Measurements from ENCODE around the gene LYPD6B. TPM values are rescaled to one million over a fixed set of nuclear protein-coding genes. Genes with fewer than 3 reads are reported as not detected.

LYPD6B gene
- total and polyA plus RNA-seq, 8 donors = 0.79 to 35.8 (median 24.6) TPM

DNA sequence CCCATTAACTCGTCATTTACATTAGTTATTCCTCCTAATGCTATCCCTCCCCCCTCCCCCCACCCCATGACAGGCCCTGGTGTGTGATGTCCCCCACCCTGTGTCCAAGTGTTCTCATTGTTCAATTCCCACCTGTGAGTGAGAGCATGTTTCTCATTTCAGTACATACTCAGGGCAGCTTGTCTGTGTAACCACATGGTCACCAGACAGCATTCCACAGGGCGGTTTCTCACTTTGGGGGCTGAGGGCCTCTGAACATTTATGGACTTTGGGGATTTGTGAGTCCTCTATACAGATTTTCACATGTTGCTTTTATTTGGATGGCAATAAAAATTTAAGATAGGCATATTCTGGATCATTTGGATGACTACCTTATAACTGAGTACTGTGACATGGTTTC is 84.0 kb downstream of the LYPD6B start:
- intact Hi-C loops (cut with DNase I) = no loop called here
- Histone ChIP-seq H3K4me1 (no peaks in the 10 kb centered on the region), H3K9me3 (no peaks in the 10 kb centered on the region), H3K27me3 (no peaks in the 10 kb centered on the region), H3K4me3 (no peak overlapping the region), H3K36me3 (no peaks in the 10 kb centered on the region), H3K27ac (no peak overlapping the region)
- TF ChIP-seq, protein P1, sequence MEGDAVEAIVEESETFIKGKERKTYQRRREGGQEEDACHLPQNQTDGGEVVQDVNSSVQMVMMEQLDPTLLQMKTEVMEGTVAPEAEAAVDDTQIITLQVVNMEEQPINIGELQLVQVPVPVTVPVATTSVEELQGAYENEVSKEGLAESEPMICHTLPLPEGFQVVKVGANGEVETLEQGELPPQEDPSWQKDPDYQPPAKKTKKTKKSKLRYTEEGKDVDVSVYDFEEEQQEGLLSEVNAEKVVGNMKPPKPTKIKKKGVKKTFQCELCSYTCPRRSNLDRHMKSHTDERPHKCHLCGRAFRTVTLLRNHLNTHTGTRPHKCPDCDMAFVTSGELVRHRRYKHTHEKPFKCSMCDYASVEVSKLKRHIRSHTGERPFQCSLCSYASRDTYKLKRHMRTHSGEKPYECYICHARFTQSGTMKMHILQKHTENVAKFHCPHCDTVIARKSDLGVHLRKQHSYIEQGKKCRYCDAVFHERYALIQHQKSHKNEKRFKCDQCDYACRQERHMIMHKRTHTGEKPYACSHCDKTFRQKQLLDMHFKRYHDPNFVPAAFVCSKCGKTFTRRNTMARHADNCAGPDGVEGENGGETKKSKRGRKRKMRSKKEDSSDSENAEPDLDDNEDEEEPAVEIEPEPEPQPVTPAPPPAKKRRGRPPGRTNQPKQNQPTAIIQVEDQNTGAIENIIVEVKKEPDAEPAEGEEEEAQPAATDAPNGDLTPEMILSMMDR (IDR thresholded peaks at IDR 0.05) = no peak
- DNase-seq (peak in 1 of 4 donors; percentile 43), ATAC-seq (no peak)

DNA sequence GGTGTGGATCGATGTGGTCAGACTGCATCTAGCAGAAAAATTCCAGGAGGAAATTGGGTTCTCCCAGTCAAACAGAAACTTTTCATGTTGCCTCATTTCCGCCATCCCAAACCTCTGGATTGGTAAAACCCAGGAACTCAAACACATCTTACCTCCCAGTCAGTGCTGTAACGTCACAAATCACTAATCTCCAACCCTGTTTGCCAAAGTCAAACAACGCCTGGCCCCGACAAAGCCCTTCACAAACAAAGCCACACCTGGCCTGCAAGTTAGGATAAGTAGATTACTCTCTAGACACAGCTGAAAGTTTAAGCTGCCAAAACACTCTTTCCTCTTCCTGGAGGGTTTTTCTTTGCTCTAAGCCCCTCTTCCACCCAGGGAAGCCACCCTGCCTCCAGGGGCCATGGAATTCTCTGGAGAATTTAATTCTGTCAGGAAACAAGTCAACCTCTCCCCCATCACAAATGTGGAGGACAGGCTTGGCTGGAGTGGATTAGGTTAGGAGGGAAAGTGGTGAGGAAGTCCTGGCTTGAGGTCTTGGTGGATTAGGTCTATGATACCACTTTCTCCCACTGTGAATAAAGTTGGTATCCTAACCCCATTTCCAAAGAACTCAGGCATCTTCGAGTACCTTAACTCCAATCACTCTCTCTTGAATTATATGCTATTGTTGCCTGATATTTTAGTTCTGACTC is 86.7 kb downstream of the LYPD6B start:
- ATAC-seq (peak; percentile 70), DNase-seq (peak in 1 of 4 donors; percentile 61)
- intact Hi-C loops (cut with DNase I) = no loop called here
- Histone ChIP-seq H3K4me1 (no peaks in the 10 kb centered on the region), H3K27me3 (no peaks in the 10 kb centered on the region), H3K27ac (no peak overlapping the region), H3K36me3 (no peaks in the 10 kb centered on the region), H3K9me3 (no peaks in the 10 kb centered on the region), H3K4me3 (no peak overlapping the region)
- TF ChIP-seq, protein P1 (IDR thresholded peaks at IDR 0.05) = no peak

DNA sequence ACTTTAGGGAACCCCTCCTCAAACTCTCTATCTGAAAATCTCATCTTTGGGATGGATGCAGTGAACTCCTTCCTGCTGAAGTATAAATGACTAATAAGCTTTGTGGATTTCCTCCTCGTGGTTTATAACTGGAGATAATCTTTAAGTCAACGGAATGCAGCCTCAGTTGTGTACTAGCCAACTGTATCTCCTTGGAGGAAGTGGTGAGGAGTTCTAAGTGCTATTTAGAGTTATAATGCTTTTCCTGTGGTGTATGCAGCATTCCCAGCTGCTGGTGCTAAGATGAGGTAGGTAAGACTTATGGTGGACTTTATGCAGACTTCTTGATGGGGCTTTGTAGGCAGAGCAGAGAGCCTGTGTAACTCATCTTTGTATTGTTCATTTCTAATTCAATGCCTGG is 90.9 kb downstream of the LYPD6B start:
- DNase-seq = no peak
- intact Hi-C loops (cut with DNase I) = no loop called here

DNA sequence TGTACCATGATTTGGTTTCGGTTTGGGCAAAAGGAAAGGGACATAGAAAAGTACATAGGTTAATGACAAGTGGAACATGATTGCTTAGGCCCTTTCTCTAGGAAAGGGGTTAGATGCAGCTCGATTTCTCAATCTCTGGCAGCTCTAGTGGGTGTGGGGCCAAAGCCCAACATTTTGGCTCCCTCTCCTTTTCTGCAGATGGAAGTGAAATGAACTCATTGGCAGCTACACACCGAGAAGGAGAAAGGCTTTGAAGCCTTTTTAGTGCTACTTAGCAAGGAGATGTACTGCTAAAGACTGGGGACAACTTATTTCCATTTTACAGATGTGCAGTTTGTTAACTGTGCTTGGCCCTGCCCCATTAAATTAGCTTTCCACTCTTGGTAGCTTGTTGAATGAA is 93.8 kb downstream of the LYPD6B start:
- intact Hi-C loops (cut with DNase I) = no loop called here
- no peaks in the 10 kb centered on the region for H3K9me3 ChIP-seq
- DNase-seq (peak in 1 of 4 donors; percentile 24), ATAC-seq (no peak)
- no peaks in the 10 kb centered on the region for H3K4me1 ChIP-seq
- H3K36me3 ChIP-seq = no peaks in the 10 kb centered on the region
- no peak overlapping the region for H3K4me3 ChIP-seq
- no peak overlapping the region for H3K27ac ChIP-seq
- H3K27me3 ChIP-seq = no peaks in the 10 kb centered on the region
- TF ChIP-seq, protein P1 (IDR thresholded peaks at IDR 0.05) = no peak

More for the DNA sequence above, 90.9 kb downstream of the LYPD6B start:
- Histone ChIP-seq H3K4me1 (no peaks in the 10 kb centered on the region), H3K4me3 (no peak overlapping the region), H3K36me3 (no peaks in the 10 kb centered on the region), H3K27ac (no peak overlapping the region), H3K27me3 (no peaks in the 10 kb centered on the region), H3K9me3 (no peaks in the 10 kb centered on the region)
- no peak for ATAC-seq
- TF ChIP-seq, protein P1 (IDR thresholded peaks at IDR 0.05) = no peak

DNA sequence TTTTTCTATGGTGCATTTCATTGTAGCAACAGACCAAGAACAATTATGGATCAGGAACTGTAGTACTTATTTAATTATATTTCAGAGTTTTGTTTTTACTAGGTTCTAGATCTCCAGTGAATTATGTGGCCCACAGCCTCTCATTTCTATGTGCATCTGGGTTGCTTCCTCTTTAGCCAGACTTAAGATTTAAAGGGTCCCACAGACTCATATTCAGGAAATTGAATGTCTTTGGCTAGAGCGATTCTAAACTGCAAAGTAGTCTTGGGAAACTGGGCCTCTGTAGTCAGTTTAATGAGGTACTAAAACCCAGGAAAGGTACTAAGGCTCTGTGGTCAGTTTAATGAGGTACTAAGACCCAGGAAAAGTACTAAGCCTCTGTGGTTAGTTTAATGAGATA is 94.4 kb downstream of the LYPD6B start:
- no peaks in the 10 kb centered on the region for H3K36me3 ChIP-seq
- intact Hi-C loops (cut with DNase I) = no loop called here
- no peak overlapping the region for H3K27ac ChIP-seq
- H3K4me3 ChIP-seq = no peak overlapping the region
- H3K4me1 ChIP-seq = no peaks in the 10 kb centered on the region
- H3K9me3 ChIP-seq = no peaks in the 10 kb centered on the region
- TF ChIP-seq, protein P1 (IDR thresholded peaks at IDR 0.05) = no peak
- ATAC-seq = no peak
- H3K27me3 ChIP-seq = no peaks in the 10 kb centered on the region
- DNase-seq = no peak

Measured in left lung (tissue), 10 donors.